ENCODE results near the gene KCTD18.

GRCh38 chr2:200538139-200538538 lies 28.3 kb upstream of the KCTD18 start:
- TF ChIP-seq POLR2A (IDR thresholded peaks at IDR 0.05): no peak
- no peak for TF ChIP-seq CTCF (IDR thresholded peaks at IDR 0.05)
- TF ChIP-seq EP300 (IDR thresholded peaks at IDR 0.05): no peak
